OCI-LY7 (cell line): ENCODE measurements around the gene CCDC81. TPM values are rescaled to one million over a fixed set of nuclear protein-coding genes. Genes with fewer than 3 reads are reported as not detected.

ENCODE experiments used
- BruUV-seq: library from RNA; stranded (reverse); fragments of 400-500 nt; replicated peaks from 2 replicates; lab custom pipeline; 2021; lab: Mats Ljungman, UMichigan
- CTCF ChIA-PET: fragments of 300-600 bp; sonication (Branson Sonifier 250); formaldehyde crosslinking; loops from one replicate; lab custom pipeline; 2022; ENCODE audit warnings: antibody characterized with exemption; ENCODE audit not compliant: unreplicated experiment; lab: Charles Lee
- POLR2A ChIA-PET: fragments of 300-600 bp; sonication (Branson Sonifier 250); formaldehyde crosslinking; loops from one replicate; lab custom pipeline; 2022; ENCODE audit warnings: antibody characterized with exemption; lab: Charles Lee
- DNase-seq: peaks from one replicate; pipeline ENCODE4 v3.0.0-alpha.2; 2015; ENCODE audit warnings: low spot score
- H2AFZ ChIP-seq: fragments of 200-600 bp; sonication (generic), shearing (Covaris generic); 2 replicates; pipeline ENCODE4 v1.6.1; 2014; ENCODE audit warnings: mild to moderate bottlenecking, antibody characterized with exemption, low read length, moderate library complexity
- H3K27ac ChIP-seq: fragments of 200-600 bp; sonication (generic); 2 replicates; pipeline ENCODE4 v1.5.1; 2014; ENCODE audit warnings: mixed run types, low read depth, mild to moderate bottlenecking, moderate library complexity, low read length, inconsistent platforms; ENCODE audit not compliant: poor library complexity, severe bottlenecking
- H3K36me3 ChIP-seq: fragments of 200-600 bp; sonication (generic); 2 replicates; pipeline ENCODE4 v1.6.1; 2014; ENCODE audit warnings: mild to moderate bottlenecking, antibody characterized with exemption, low read length, moderate library complexity, mixed read lengths; ENCODE audit not compliant: insufficient read depth
- H3K4me1 ChIP-seq: fragments of 200-600 bp; sonication (generic); 2 replicates; pipeline ENCODE4 v1.5.1; 2014; ENCODE audit warnings: mild to moderate bottlenecking, low read length; ENCODE audit not compliant: insufficient read depth, poor library complexity, severe bottlenecking
- H3K4me2 ChIP-seq: fragments of 200-600 bp; sonication (generic); 2 replicates; pipeline ENCODE4 v1.6.1; 2014; ENCODE audit warnings: mild to moderate bottlenecking, low read length
- H3K4me3 ChIP-seq: fragments of 200-600 bp; sonication (generic); 2 replicates; pipeline ENCODE4 v1.5.1; 2014; ENCODE audit warnings: mild to moderate bottlenecking, low read depth, low read length; ENCODE audit not compliant: poor library complexity, severe bottlenecking
- H3K79me2 ChIP-seq: fragments of 200-600 bp; sonication (generic); 2 replicates; pipeline ENCODE4 v1.6.1; 2016; ENCODE audit warnings: low read depth, mild to moderate bottlenecking, low read length, moderate library complexity, mixed read lengths; ENCODE audit not compliant: insufficient read depth
- H3K9me2 ChIP-seq: fragments of 200-600 bp; sonication (generic); 2 replicates; pipeline ENCODE4 v1.6.1; 2016; ENCODE audit warnings: mild to moderate bottlenecking, low read length, mixed read lengths; ENCODE audit not compliant: insufficient read depth
- H3K9me3 ChIP-seq: fragments of 200-600 bp; sonication (generic); 2 replicates; pipeline ENCODE4 v1.6.1; 2014; ENCODE audit warnings: mild to moderate bottlenecking, mixed run types, low read length, mixed read lengths
- H4K20me1 ChIP-seq: fragments of 200-600 bp; sonication (generic); 2 replicates; pipeline ENCODE4 v1.6.1; 2014; ENCODE audit warnings: mild to moderate bottlenecking, antibody characterized with exemption, low read length, moderate library complexity, mixed read lengths; ENCODE audit not compliant: insufficient read depth
- CTCF ChIP-seq: fragments of 200-600 bp; sonication (generic); conservative IDR thresholded peaks from 2 replicates; pipeline ENCODE4 v1.5.1; 2014; ENCODE audit warnings: mild to moderate bottlenecking, antibody characterized with exemption, low read length, moderate library complexity, mixed read lengths
- EZH2phosphoT487 ChIP-seq: fragments of 200-600 bp; sonication (generic); IDR thresholded peaks from 2 replicates; pipeline ENCODE4 v1.6.1; 2018; ENCODE audit warnings: low read depth, borderline replicate concordance, mild to moderate bottlenecking, mixed run types, antibody characterized with exemption, low read length, moderate library complexity, mixed read lengths
- intact Hi-C: fragments of 100-400 bp; cut with micrococcal nuclease; formaldehyde crosslinking; loops from one replicate; pipeline ENCODE4 v1.10.0; 2022; ENCODE audit not compliant: unreplicated experiment
- total RNA-seq, 2 experiments: library from RNA; depleted of rRNA in 1 of 2; stranded (reverse); fragments of >200 nt in 1 of 2; shearing (Covaris generic) in 1 of 2; gene quantifications; 2 replicates each; pipeline ENCODE4 v1.2.3, GENCODE V29; 2014 to 2022

CCDC81 gene
- total RNA-seq, 2 experiments from 2014 or later, result 0.41 to 1.0 TPM

DNA sequence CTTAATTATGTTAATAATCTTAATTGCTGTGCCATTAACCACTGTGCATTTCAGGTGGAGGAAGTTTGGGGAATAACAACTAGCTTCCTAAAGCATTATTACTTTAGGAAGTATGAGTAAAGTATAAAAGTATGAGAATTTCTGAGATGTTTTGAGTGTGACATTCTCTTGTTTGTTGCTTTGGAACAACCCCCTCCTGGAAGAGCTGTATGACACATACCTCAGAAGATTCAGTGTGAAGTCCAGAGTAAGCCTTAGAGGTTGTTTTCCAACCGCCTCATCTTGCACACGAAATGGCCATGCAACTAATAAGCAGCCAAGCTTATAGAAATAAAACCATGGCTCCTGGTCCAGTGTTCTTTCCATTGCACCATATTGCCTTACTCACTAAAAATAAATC lies 21.7 kb downstream of the CCDC81 start:
- no peak overlapping the region for H3K4me3 ChIP-seq
- H2AFZ ChIP-seq, result no peak overlapping the region
- H3K9me2 ChIP-seq, result no peaks in the 10 kb centered on the region
- no peaks in the 10 kb centered on the region for H3K4me1 ChIP-seq
- ChIA-PET POLR2A (no interaction called here), CTCF (no interaction called here)
- no peaks in the 10 kb centered on the region for H4K20me1 ChIP-seq
- no peak for DNase-seq
- TF ChIP-seq CTCF (no peak), EZH2phosphoT487 (no peak)
- no peaks in the 10 kb centered on the region for H3K36me3 ChIP-seq
- H3K79me2 ChIP-seq, result no peaks in the 10 kb centered on the region
- no peaks in the 10 kb centered on the region for H3K9me3 ChIP-seq
- intact Hi-C loops, result no loop called here
- H3K27ac ChIP-seq, result no peak overlapping the region
- no peak overlapping the region for H3K4me2 ChIP-seq
- BruUV-seq, result no TSS peak

- Histone ChIP-seq H3K27ac (no peak overlapping the region), H3K9me3 (no peaks in the 10 kb centered on the region), H3K79me2 (no peaks in the 10 kb centered on the region), H3K4me2 (no peak overlapping the region), H3K4me1 (no peaks in the 10 kb centered on the region), H3K4me3 (no peak overlapping the region), H2AFZ (no peak overlapping the region), H4K20me1 (no peaks in the 10 kb centered on the region), H3K36me3 (no peaks in the 10 kb centered on the region), H3K9me2 (no peaks in the 10 kb centered on the region)
- DNase-seq, result no peak
- no TSS peak for BruUV-seq
- TF ChIP-seq EZH2phosphoT487 (no peak), CTCF (no peak)
- intact Hi-C loops, result no loop called here
- POLR2A ChIA-PET, result no interaction called here
- CTCF ChIA-PET, result no interaction called here
Measured at GRCh38 chr11:86397351-86397750, 22.7 kb downstream of the CCDC81 start.

DNA sequence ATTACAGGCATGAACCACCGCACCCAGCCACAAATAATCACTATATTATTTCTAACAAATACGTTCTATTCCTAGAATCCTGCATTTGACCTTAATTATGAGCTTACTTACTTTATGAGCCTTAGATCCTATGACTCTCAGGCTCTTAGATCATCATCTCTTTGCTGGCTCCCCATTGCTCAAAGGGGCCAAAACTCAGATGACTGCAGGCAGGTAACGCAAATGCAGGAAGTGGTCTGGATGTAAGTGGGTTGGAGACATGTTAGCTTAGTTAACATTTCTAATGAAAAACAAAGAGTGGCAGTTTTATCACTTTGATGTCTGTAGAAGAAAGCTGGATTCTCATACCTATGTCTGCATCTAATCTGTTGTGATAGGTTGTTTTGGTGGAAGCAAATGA lies 23.4 kb downstream of the CCDC81 start:
- Histone ChIP-seq H3K27ac (no peak overlapping the region), H3K4me2 (no peak overlapping the region), H3K79me2 (no peaks in the 10 kb centered on the region), H3K4me3 (no peak overlapping the region), H3K9me3 (no peaks in the 10 kb centered on the region), H3K9me2 (no peaks in the 10 kb centered on the region), H3K36me3 (no peaks in the 10 kb centered on the region), H3K4me1 (no peaks in the 10 kb centered on the region), H2AFZ (no peak overlapping the region), H4K20me1 (no peaks in the 10 kb centered on the region)
- no peak for DNase-seq
- intact Hi-C loops, result no loop called here
- TF ChIP-seq EZH2phosphoT487 (no peak), CTCF (no peak)
- CTCF ChIA-PET, result no interaction called here
- POLR2A ChIA-PET, result interaction anchor here (0.6 kb wide), 1 partner anchor 680 kb away, joined by 3 read pairs; no protein-coding TSS in a partner anchor
- BruUV-seq, result no TSS peak
